Keratinocyte (primary cell): ENCODE measurements around the gene ADCY4. TPM values are rescaled to one million over a fixed set of nuclear protein-coding genes. Genes with fewer than 3 reads are reported as not detected.

Experiments used
- DNase-seq: peaks from one replicate; pipeline ENCODE4 v3.0.0-alpha.2; 2011; ENCODE audit warnings: low read depth, missing footprints, low spot score
- FAIRE-seq: peaks from 2 replicates; lab custom pipeline; 2011; peaks lifted over from hg19 to GRCh38; lab: Jason Lieb, UNC
- H2AFZ ChIP-seq: 2 replicates; pipeline ENCODE4 v1.6.0; 2012; ENCODE audit warnings: low read length, control low read depth, inconsistent platforms; ENCODE audit not compliant: control insufficient read depth
- H3K27ac ChIP-seq: 2 replicates; pipeline ENCODE4 v1.5.1; 2011; ENCODE audit warnings: low read length; ENCODE audit not compliant: control insufficient read depth, insufficient read depth
- H3K27me3 ChIP-seq: 3 replicates; pipeline ENCODE4 v1.6.0; 2011; ENCODE audit warnings: low read length; ENCODE audit not compliant: control insufficient read depth, insufficient read depth; ENCODE audit errors: extremely low read depth
- H3K36me3 ChIP-seq, 2 experiments: 2 replicates in 1 of 2; 3 replicates in 1 of 2; pipeline ENCODE4 v1.5.1; 2011; ENCODE audit warnings: low read length in 2 of 2, mild to moderate bottlenecking in 1 of 2; ENCODE audit not compliant: control insufficient read depth in 2 of 2, insufficient read depth in 2 of 2; ENCODE audit errors: extremely low read depth in 1 of 2
- H3K4me1 ChIP-seq: 3 replicates; pipeline ENCODE4 v1.5.1; 2011; ENCODE audit warnings: low read length; ENCODE audit not compliant: control insufficient read depth, insufficient read depth; ENCODE audit errors: extremely low read depth
- H3K4me2 ChIP-seq: 3 replicates; pipeline ENCODE4 v1.6.0; 2011; ENCODE audit warnings: low read depth, low read length; ENCODE audit not compliant: control insufficient read depth, insufficient read depth; ENCODE audit errors: extremely low read depth
- H3K4me3 ChIP-seq, 3 experiments: fragments of 200-600 bp in 1 of 3; sonication (generic) in 1 of 3; 2 replicates in 2 of 3; 3 replicates in 1 of 3; pipeline ENCODE4 v1.5.1; 2011 to 2016; ENCODE audit warnings: low read length in 3 of 3, mild to moderate bottlenecking in 3 of 3, control low read depth in 2 of 3, inconsistent platforms in 1 of 3, low read depth in 1 of 3, mixed read lengths in 1 of 3, mixed run types in 1 of 3, moderate library complexity in 1 of 3; ENCODE audit not compliant: control insufficient read depth in 2 of 3, insufficient read depth in 2 of 3; ENCODE audit errors: extremely low read depth in 1 of 3
- H3K79me2 ChIP-seq: 2 replicates; pipeline ENCODE4 v1.6.0; 2012; ENCODE audit warnings: low read length; ENCODE audit not compliant: control insufficient read depth, insufficient read depth
- H3K9ac ChIP-seq: 3 replicates; pipeline ENCODE4 v1.6.0; 2011; ENCODE audit warnings: low read length; ENCODE audit not compliant: control insufficient read depth, insufficient read depth; ENCODE audit errors: extremely low read depth
- H3K9me1 ChIP-seq: 3 replicates; pipeline ENCODE4 v1.6.0; 2011; ENCODE audit warnings: low read length; ENCODE audit not compliant: control insufficient read depth, insufficient read depth; ENCODE audit errors: extremely low read depth
- H3K9me3 ChIP-seq: 2 replicates; pipeline ENCODE4 v1.5.1; 2012; ENCODE audit warnings: low read depth, low read length; ENCODE audit not compliant: control insufficient read depth
- H4K20me1 ChIP-seq: 3 replicates; pipeline ENCODE4 v1.6.0; 2011; ENCODE audit warnings: low read length; ENCODE audit not compliant: control insufficient read depth, insufficient read depth; ENCODE audit errors: extremely low read depth
- EZH2 ChIP-seq: IDR thresholded peaks from one replicate; pipeline ENCODE4 v1.6.1; 2012; ENCODE audit warnings: inconsistent platforms, mild to moderate bottlenecking, low read length, moderate library complexity
- dilution Hi-C: fragments of 300-500 bp; cut with MboI; formaldehyde crosslinking; loops from one replicate; pipeline ENCODE4 v1.7.0; 2020; ENCODE audit warnings: low sequenced_read_pairs; ENCODE audit not compliant: extremely low pct_ligation_motif_present
- polyA plus RNA-seq, 5 experiments: library from polyadenylated mRNA; depleted of rRNA in 3 of 5; stranded (reverse) in 3 of 5; stranded (forward) in 1 of 5; unstranded in 1 of 5; fragments of >200 nt; gene quantifications; 1 replicate in 1 of 5; 2 replicates in 3 of 5; 3 replicates in 1 of 5; pipeline versions ENCODE4 v1.2.1 to v1.2.3, GENCODE V29; 2011 to 2012; ENCODE audit warnings: missing spikeins in 2 of 5, low read depth in 1 of 5, low replicate concordance in 1 of 5
- TF ChIP-seq, protein P1 (sequence below), 3 experiments: IDR thresholded peaks in 1 of 3; conservative IDR thresholded peaks in 1 of 3; optimal IDR thresholded peaks in 1 of 3; 2 replicates in 2 of 3; 3 replicates in 1 of 3; pipeline versions ENCODE3 to v1.5.1; 2011; ENCODE audit warnings: low read length in 3 of 3, mild to moderate bottlenecking in 3 of 3, moderate library complexity in 2 of 3, control low read depth in 1 of 3, inconsistent platforms in 1 of 3; ENCODE audit not compliant: insufficient read depth in 2 of 3; ENCODE audit errors: extremely low read depth in 1 of 3

The ADCY4 gene
- polyA plus RNA-seq, 1 donor (not counting 4 experiments of a cell fraction or from before 2014, with no cell fraction given): 0.21 TPM

DNA sequence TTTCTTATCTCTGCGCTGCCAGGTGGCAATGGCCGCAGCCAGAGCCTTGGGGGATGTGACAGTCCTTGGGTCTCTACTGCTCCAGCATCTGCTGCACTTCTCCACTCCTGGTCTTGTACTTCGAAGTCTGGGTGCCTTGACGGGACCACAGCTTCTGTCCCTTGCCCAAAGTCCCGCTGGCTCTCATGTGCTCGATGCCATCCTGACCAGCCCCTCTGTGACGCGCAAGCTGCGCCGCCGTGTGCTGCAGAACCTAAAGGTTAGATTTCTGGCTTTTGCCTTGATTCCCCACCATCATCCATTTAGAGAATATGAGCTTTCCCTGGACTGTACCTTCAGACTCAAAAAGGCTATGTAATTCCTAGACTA is 30.9 kb downstream of the ADCY4 start:
- Histone ChIP-seq H3K4me1 (peaks cover 16% of the 10 kb centered on the region), H3K36me3 (peaks cover 49 to 62% of the 10 kb centered on the region in 2 experiments), H3K27ac (no peak overlapping the region), H3K79me2 (peaks cover 24% of the 10 kb centered on the region), H3K9me1 (no peaks in the 10 kb centered on the region), H3K4me3 (no peak overlapping the region), H2AFZ (no peak overlapping the region), H3K27me3 (no peaks in the 10 kb centered on the region), H4K20me1 (no peaks in the 10 kb centered on the region), H3K9ac (no peak overlapping the region), H3K9me3 (no peaks in the 10 kb centered on the region), H3K4me2 (no peak overlapping the region)
- no peak for FAIRE-seq
- TF ChIP-seq EZH2: no peak
- TF ChIP-seq, protein P1, sequence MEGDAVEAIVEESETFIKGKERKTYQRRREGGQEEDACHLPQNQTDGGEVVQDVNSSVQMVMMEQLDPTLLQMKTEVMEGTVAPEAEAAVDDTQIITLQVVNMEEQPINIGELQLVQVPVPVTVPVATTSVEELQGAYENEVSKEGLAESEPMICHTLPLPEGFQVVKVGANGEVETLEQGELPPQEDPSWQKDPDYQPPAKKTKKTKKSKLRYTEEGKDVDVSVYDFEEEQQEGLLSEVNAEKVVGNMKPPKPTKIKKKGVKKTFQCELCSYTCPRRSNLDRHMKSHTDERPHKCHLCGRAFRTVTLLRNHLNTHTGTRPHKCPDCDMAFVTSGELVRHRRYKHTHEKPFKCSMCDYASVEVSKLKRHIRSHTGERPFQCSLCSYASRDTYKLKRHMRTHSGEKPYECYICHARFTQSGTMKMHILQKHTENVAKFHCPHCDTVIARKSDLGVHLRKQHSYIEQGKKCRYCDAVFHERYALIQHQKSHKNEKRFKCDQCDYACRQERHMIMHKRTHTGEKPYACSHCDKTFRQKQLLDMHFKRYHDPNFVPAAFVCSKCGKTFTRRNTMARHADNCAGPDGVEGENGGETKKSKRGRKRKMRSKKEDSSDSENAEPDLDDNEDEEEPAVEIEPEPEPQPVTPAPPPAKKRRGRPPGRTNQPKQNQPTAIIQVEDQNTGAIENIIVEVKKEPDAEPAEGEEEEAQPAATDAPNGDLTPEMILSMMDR (optimal IDR thresholded peaks at IDR 0.05 in 1 of 3, IDR thresholded peaks at IDR 0.05 in 1 of 3, conservative IDR thresholded peaks at IDR 0.05 in 1 of 3; ENCODE audit: extremely low read depth in 1 of 3, insufficient read depth in 2 of 3, low read length in 3 of 3): no peak
- dilution Hi-C loops: no loop called here
- DNase-seq: no peak

GRCh38 chr14:24300326-24300980 is 34.4 kb downstream of the ADCY4 start:
- no peak for FAIRE-seq

More at GRCh38 chr14:24300326-24300980, 34.4 kb downstream of the ADCY4 start:
- Histone ChIP-seq H3K36me3 (peaks cover 38 to 49% of the 10 kb centered on the region in 2 experiments), H3K4me3 (peak overlapping the region; percentile 58 to 94 (median 80)), H3K9me3 (no peaks in the 10 kb centered on the region), H2AFZ (no peak overlapping the region), H3K9ac (peak overlapping the region; percentile 95), H4K20me1 (no peaks in the 10 kb centered on the region), H3K4me2 (peak overlapping the region; percentile 86), H3K79me2 (peaks cover 32% of the 10 kb centered on the region), H3K9me1 (no peaks in the 10 kb centered on the region), H3K4me1 (peaks cover 37% of the 10 kb centered on the region), H3K27me3 (no peaks in the 10 kb centered on the region), H3K27ac (peak overlapping the region; percentile 93)
- TF ChIP-seq EZH2: no peak
- TF ChIP-seq, protein P1 (optimal IDR thresholded peaks at IDR 0.05 in 1 of 3, IDR thresholded peaks at IDR 0.05 in 1 of 3, conservative IDR thresholded peaks at IDR 0.05 in 1 of 3; ENCODE audit: extremely low read depth in 1 of 3, insufficient read depth in 2 of 3, low read length in 3 of 3): no peak
- dilution Hi-C loops: no loop called here
- DNase-seq: no peak
